IPS-15b (cell line): ENCODE results near the gene SHISA6.

ENCODE experiments used
- H3K27me3 ChIP-seq: one replicate; pipeline ENCODE4 v1.6.1; 2013; ENCODE audit warnings: low read length; ENCODE audit not compliant: control insufficient read depth, insufficient read depth
- H3K36me3 ChIP-seq: one replicate; pipeline ENCODE4 v1.6.1; 2013; ENCODE audit warnings: low read length; ENCODE audit not compliant: control insufficient read depth, insufficient read depth
- H3K4me1 ChIP-seq: one replicate; pipeline ENCODE4 v1.6.1; 2013; ENCODE audit warnings: mild to moderate bottlenecking, low read length; ENCODE audit not compliant: control insufficient read depth, insufficient read depth
- H3K4me3 ChIP-seq: one replicate; pipeline ENCODE4 v1.5.1; 2013; ENCODE audit warnings: low read depth, low read length
- H3K9ac ChIP-seq: one replicate; pipeline ENCODE4 v1.6.1; 2013; ENCODE audit warnings: low read depth, mild to moderate bottlenecking, low read length
- H3K9me3 ChIP-seq: one replicate; pipeline ENCODE4 v1.6.1; 2013; ENCODE audit warnings: mild to moderate bottlenecking, low read length; ENCODE audit not compliant: control insufficient read depth, insufficient read depth

The SHISA6 gene

DNA sequence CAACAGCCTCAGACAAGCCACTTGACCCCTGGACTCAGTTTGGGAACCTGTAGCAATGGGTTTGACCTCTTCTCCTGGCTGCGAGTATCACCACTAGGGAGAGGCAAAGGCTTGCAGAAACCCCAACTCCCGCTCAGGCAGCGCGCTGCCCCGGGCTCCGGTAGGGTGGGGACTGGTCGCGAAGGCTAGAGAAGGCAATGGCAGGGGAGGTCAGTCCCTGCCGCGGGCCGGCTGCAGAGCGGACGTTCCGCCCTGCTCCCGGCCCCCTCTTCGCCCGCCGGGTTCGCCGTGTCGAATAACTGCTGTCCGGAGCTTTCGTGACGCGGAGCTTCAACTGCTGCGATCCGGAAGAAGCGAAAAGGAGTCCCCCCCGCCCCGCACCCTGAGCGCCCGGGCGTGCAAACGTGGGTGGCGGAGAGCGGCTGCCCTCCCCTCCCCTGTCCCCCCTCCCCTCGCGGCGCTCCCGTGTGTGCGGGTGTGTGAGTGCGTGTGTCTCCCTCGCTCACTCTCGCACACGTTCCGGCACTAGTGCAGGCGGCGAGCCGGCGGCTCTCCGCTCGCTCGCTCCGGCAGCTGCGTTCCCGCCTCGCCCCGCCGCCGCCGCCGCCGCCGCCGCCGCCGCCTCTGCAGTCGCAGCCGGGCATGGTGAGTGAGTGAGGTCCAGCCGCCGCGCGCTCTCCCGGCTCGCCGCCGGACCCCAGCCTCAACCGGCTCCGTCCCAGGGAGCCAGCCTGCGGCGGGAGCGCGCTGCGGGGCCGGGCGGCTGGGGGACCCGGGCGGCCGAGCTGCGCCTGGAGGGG is 772 bp upstream of the SHISA6 start:
- H3K9me3 ChIP-seq: no peaks in the 10 kb centered on the region
- no peaks in the 10 kb centered on the region for H3K36me3 ChIP-seq
- H3K4me3 ChIP-seq: peak overlapping the region; percentile 59
- H3K27me3 ChIP-seq: peaks cover 64% of the 10 kb centered on the region
- peaks cover 6% of the 10 kb centered on the region for H3K4me1 ChIP-seq
- no peak overlapping the region for H3K9ac ChIP-seq

DNA sequence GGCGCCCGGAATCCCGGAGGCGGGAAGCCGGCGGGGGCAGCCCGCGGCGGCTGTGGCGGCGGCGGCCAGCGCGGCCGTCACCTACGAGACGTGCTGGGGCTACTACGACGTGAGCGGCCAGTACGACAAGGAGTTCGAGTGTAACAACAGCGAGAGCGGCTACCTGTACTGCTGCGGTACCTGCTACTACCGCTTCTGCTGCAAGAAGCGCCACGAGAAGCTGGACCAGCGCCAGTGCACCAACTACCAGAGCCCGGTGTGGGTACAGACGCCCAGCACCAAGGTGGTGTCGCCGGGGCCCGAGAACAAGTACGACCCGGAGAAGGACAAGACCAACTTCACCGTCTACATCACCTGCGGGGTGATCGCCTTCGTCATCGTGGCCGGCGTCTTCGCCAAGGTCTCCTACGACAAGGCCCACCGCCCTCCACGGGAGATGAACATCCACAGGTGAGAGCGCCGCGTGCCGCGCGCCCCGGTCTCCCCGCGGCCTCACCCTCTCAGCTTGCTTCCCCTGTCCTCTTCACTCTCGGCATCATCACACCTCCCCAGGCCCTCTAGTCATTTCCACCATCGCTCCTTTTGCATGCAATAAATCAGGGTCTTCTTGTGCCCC is 706 bp downstream of the SHISA6 start:
- no peak overlapping the region for H3K9ac ChIP-seq
- peak overlapping the region; percentile 55 for H3K4me3 ChIP-seq
- peaks cover 64% of the 10 kb centered on the region for H3K27me3 ChIP-seq

DNA sequence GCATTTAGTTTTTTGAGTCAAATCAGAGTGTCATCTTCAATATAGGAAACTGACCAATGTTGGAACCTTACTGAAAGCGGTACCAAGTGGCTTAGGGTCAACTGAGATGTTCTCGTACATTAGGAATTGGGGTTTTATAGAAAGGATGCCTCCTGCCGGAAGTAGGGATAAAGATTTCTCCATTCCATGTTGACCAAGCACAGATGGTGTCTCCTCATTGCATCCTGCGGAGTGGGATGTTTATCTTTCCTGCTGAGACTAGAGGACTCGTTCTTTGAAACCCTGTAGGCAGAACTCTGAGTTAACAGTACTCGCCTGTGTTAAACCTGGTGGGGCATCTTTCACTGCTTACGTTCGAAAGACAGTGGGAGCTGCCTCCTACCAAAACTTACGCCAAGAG is 1.4 kb downstream of the SHISA6 start:
- no peak overlapping the region for H3K4me3 ChIP-seq

More for the DNA sequence above, 706 bp downstream of the SHISA6 start:
- no peaks in the 10 kb centered on the region for H3K9me3 ChIP-seq
- H3K36me3 ChIP-seq: no peaks in the 10 kb centered on the region
- peaks cover 6% of the 10 kb centered on the region for H3K4me1 ChIP-seq

DNA sequence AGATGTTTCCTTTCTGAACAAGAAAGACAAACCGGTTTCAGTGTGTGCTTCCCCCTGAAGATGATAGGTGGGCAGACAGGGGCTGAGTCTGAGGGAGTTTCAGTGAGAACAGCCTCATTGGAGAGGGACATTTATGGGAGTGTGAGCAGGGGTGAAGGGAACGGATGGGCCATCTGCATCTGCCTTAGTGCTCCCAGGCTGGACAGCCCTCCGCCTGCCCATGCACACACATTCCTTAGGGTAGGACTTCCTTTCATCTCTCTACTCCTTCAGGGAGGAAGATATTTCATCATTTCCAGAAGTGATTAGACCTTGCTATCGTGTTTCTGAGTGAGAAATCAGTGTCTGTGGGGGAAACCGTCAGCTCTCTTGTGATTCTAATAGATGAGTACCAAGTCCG is 3.8 kb downstream of the SHISA6 start:
- H3K9me3 ChIP-seq: no peaks in the 10 kb centered on the region
- H3K4me1 ChIP-seq: no peaks in the 10 kb centered on the region
- no peak overlapping the region for H3K4me3 ChIP-seq
- H3K36me3 ChIP-seq: no peaks in the 10 kb centered on the region
- H3K27me3 ChIP-seq: peaks cover 39% of the 10 kb centered on the region
- H3K9ac ChIP-seq: no peak overlapping the region

More for the DNA sequence above, 1.4 kb downstream of the SHISA6 start:
- peaks cover 63% of the 10 kb centered on the region for H3K27me3 ChIP-seq
- no peaks in the 10 kb centered on the region for H3K36me3 ChIP-seq
- peaks cover 6% of the 10 kb centered on the region for H3K4me1 ChIP-seq
- no peak overlapping the region for H3K9ac ChIP-seq
- H3K9me3 ChIP-seq: no peaks in the 10 kb centered on the region

DNA sequence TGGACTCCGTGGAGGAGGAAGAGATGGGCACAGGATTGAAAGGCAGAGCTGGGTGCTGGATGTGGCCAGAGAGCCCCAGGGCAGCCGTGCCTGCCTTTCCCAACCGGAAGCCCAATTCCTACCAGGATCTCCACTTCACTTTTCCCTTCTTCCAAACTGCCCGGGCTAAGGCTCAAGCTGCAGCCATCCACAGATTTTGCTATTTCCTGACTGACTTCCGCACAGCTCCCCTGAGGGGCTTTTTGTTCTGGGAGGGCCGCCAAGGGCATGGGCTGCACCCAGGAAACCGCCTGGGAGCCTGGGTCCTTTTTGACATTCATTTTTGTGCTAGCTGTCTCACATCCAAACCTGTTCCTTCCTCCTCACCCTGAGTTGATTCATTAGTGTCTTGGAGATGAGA is 4.2 kb downstream of the SHISA6 start:
- H3K27me3 ChIP-seq: peaks cover 36% of the 10 kb centered on the region
- H3K9me3 ChIP-seq: no peaks in the 10 kb centered on the region
- H3K4me1 ChIP-seq: no peaks in the 10 kb centered on the region
- no peak overlapping the region for H3K4me3 ChIP-seq
- H3K36me3 ChIP-seq: no peaks in the 10 kb centered on the region
- no peak overlapping the region for H3K9ac ChIP-seq

DNA sequence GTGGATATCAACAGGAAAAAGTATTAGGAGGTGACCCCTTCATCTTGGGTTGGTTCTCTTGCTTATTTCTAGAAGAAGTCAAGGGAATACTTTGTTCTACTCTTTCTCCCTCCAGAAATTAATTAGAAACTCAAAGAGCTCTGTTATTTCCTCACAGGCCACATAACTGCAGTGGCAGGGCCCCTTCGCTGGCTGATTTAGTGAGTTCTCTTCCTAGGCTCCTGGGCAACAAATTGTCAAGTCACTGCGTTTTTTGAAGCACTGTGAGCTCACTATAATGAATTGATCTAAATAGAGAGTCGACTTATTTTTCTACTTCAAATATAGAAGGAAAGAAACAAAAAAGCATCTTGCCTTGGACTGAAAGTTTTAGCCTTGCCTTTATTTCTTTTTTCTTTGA is 4.8 kb downstream of the SHISA6 start:
- Histone ChIP-seq H3K9ac (peak overlapping the region; percentile 37), H3K27me3 (peaks cover 36% of the 10 kb centered on the region), H3K4me3 (no peak overlapping the region), H3K36me3 (no peaks in the 10 kb centered on the region), H3K9me3 (no peaks in the 10 kb centered on the region), H3K4me1 (no peaks in the 10 kb centered on the region)

DNA sequence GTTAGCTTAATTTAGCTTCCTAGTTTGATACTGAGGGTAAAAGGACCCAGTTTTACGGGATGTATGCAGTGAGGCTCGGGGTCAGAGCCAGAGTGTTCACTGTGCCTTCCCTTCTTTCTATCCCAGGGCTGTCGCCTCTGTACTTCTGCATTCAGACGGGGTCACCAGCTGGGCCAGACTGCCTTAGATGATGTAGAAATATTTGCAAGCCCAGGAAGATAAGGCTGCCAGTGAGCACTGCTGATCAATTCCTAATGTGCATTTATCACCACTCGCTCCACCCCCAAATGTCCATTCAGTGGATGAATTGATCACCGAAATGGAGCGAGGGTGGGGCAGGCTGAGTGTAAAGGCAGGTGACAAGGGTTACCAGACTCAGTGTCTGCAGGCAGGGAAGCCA is 9.1 kb downstream of the SHISA6 start:
- Histone ChIP-seq H3K9me3 (no peaks in the 10 kb centered on the region), H3K36me3 (no peaks in the 10 kb centered on the region), H3K27me3 (no peaks in the 10 kb centered on the region), H3K4me3 (no peak overlapping the region), H3K9ac (no peak overlapping the region), H3K4me1 (no peaks in the 10 kb centered on the region)

DNA sequence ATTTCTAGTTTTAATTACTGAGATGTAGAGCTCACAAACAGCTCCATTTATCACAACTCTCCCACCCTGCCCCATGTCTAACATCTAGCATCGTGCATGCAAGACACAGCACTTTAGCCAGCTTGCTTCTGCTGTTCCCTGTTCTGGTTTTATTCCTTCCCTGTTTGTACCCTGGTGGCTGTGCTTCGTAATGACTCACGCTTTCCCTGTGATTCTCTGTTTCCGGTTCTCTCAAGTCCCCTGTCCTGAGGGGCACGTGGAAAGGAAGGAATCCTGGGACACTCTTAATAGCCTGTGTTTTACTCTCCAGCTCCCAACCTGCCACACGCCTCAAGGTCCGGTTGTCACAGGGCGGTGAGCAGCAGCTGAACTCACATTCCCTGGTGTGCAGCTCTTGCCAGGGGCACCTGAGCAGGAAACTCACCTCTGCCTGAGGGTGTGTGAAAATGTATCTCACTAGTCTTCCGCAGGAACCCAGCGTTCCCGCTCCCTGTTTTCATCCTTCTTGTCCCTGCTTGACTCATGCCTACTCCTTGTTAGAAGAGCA is 10.6 kb downstream of the SHISA6 start:
- H3K9me3 ChIP-seq: no peaks in the 10 kb centered on the region
- no peak overlapping the region for H3K4me3 ChIP-seq
- H3K4me1 ChIP-seq: no peaks in the 10 kb centered on the region
- H3K9ac ChIP-seq: no peak overlapping the region
- H3K36me3 ChIP-seq: no peaks in the 10 kb centered on the region
- H3K27me3 ChIP-seq: no peaks in the 10 kb centered on the region

DNA sequence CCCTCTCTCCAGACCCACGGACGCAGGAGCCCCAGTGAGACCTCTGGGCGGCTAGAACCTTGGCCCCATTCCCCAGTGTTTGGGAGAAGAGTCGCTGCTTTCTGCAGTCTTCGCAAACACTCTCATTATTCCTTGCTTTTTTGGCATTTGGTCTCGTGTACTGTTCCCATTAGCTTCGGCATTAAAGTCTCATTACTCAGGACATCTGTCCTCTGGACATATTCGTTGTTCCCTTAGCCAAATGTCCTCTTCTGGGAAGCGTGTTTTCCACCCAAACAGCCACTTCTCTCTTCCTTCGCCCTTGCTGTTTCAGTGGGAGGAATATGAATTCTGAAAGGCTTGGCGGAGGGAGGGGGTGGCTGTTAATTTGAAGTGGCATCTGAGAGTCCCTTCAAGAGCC is 11.1 kb downstream of the SHISA6 start:
- no peaks in the 10 kb centered on the region for H3K27me3 ChIP-seq
- no peak overlapping the region for H3K4me3 ChIP-seq
- H3K9me3 ChIP-seq: no peaks in the 10 kb centered on the region
- no peak overlapping the region for H3K9ac ChIP-seq
- H3K36me3 ChIP-seq: no peaks in the 10 kb centered on the region
- H3K4me1 ChIP-seq: peaks cover 1% of the 10 kb centered on the region

DNA sequence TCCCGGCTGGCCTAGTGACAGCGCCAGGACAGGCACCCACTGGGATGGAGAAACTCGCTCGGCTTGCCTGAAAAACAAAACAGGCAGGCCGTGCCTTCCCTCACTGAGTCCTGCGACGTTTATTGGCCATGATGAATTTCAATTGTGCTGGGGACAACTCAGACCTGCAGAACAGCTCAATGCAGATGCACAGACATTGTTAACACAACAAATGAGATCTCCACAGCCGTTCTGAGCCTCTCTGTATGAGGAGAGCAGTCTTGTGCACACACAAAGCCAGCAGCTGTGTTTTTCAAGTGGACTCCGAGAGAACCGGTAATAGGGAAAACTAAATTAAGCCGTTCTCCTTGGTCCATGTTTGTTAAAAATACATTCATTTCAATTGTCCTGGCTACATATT is 15.9 kb downstream of the SHISA6 start:
- H3K4me1 ChIP-seq: peaks cover 2% of the 10 kb centered on the region
- H3K4me3 ChIP-seq: no peak overlapping the region
- H3K9ac ChIP-seq: no peak overlapping the region
- no peaks in the 10 kb centered on the region for H3K27me3 ChIP-seq
- no peaks in the 10 kb centered on the region for H3K36me3 ChIP-seq
- H3K9me3 ChIP-seq: no peaks in the 10 kb centered on the region

DNA sequence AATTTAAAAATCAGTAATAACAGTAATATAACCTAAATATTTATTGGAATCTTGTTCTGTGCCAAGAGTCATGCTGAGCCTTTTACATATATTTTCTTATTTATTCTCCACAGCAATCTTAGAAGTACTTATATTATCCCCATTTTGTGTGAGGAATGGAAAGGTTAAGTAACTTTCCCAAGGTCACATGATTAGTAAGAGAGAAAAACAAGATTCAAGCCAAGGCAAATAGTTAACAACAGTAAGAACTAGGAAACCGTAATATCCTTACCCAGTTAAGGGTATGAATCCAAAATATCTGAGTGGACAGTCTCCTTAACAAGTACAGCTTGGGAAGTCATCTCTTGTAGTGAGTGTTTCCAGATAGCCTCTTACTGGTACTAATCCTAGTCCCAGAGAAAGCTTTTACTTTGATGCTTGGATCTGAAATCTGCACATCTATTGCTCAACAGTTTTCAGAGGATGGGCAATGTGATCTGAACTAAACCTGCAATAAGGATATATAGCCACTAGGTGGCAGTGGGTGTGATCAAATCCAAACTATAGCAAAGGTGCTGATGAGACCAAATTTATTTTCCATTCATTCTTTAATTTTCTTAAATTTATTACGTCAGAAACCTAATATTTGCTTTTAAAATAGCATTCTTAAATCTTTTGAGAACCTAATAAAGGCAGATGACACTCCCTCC is 23.3 kb downstream of the SHISA6 start:
- Histone ChIP-seq H3K4me1 (no peaks in the 10 kb centered on the region), H3K27me3 (no peaks in the 10 kb centered on the region), H3K36me3 (no peaks in the 10 kb centered on the region), H3K9me3 (peaks cover 3% of the 10 kb centered on the region), H3K4me3 (no peak overlapping the region), H3K9ac (no peak overlapping the region)
